ENCODE data around the gene COQ10A.

- TF ChIP-seq CTCF (IDR thresholded peaks at IDR 0.05) (no peak), POLR2A (IDR thresholded peaks at IDR 0.05) (no peak)
These were observed 35.6 kb upstream of the COQ10A start for GRCh38 chr12:56231184-56231582.

Data from heart left ventricle (tissue), 13 donors.